ENCODE results near the gene SMARCD1. TPM values are rescaled to one million over a fixed set of nuclear protein-coding genes. Genes with fewer than 3 reads are reported as not detected.

The SMARCD1 gene
- total and polyA plus RNA-seq, 4 donors: 4.6 to 24.4 (median 15.3) TPM

- no peak for DNase-seq (ENCODE audit: low spot score)
- no peaks in the 10 kb centered on the region for H3K27me3 ChIP-seq (ENCODE audit: control insufficient read depth in 4 of 4, insufficient read depth in 4 of 4, low read length in 3 of 4)
- H3K9me3 ChIP-seq (ENCODE audit: control insufficient read depth in 4 of 4, low read length in 3 of 4): no peaks in the 10 kb centered on the region
- WGBS: 87% methylated on average over 4 of the region's 4 CpGs
- no peak overlapping the region for H3K9ac ChIP-seq (ENCODE audit: low read depth in 1 of 2, low read length in 2 of 2)
- H3K36me3 ChIP-seq (ENCODE audit: control insufficient read depth in 4 of 4, insufficient read depth in 3 of 4, low read depth in 1 of 4, low read length in 3 of 4): no peaks in the 10 kb centered on the region
- TF ChIP-seq HNF4A (conservative IDR thresholded peaks at IDR 0.05) (no peak), RXRA (IDR thresholded peaks at IDR 0.05) (no peak)
- H3K27ac ChIP-seq (ENCODE audit: low read depth in 1 of 2, low read length in 2 of 2): no peak overlapping the region
- H3K4me3 ChIP-seq (ENCODE audit: low read depth in 1 of 3, low read length in 3 of 3): no peak overlapping the region
- no peaks in the 10 kb centered on the region for H3K4me1 ChIP-seq (ENCODE audit: control insufficient read depth in 4 of 4, insufficient read depth in 4 of 4, low read length in 3 of 4)
Measured at GRCh38 chr12:50040657-50041056, 44.5 kb upstream of the SMARCD1 start.

- Histone ChIP-seq H3K27me3 (ENCODE audit: control insufficient read depth in 4 of 4, insufficient read depth in 4 of 4, low read length in 3 of 4) (no peaks in the 10 kb centered on the region), H3K27ac (ENCODE audit: low read depth in 1 of 2, low read length in 2 of 2) (no peak overlapping the region), H3K9ac (ENCODE audit: low read depth in 1 of 2, low read length in 2 of 2) (no peak overlapping the region), H3K4me3 (ENCODE audit: low read depth in 1 of 3, low read length in 3 of 3) (no peak overlapping the region), H3K9me3 (ENCODE audit: control insufficient read depth in 4 of 4, low read length in 3 of 4) (no peaks in the 10 kb centered on the region), H3K4me1 (ENCODE audit: control insufficient read depth in 4 of 4, insufficient read depth in 4 of 4, low read length in 3 of 4) (no peaks in the 10 kb centered on the region), H3K36me3 (ENCODE audit: control insufficient read depth in 4 of 4, insufficient read depth in 3 of 4, low read depth in 1 of 4, low read length in 3 of 4) (no peaks in the 10 kb centered on the region)
- TF ChIP-seq GABPA (IDR thresholded peaks at IDR 0.05 in 1 of 2, conservative IDR thresholded peaks at IDR 0.05 in 1 of 2) (no peak), FOXA2 (IDR thresholded peaks at IDR 0.05) (no peak), RXRA (IDR thresholded peaks at IDR 0.05) (no peak)
- WGBS: 86% methylated on average over 15 of the region's 15 CpGs
- no peak for DNase-seq (ENCODE audit: low spot score)
Measured at GRCh38 chr12:50041062-50041860, 43.9 kb upstream of the SMARCD1 start.

- H3K27ac ChIP-seq (ENCODE audit: low read depth in 1 of 2, low read length in 2 of 2): no peak overlapping the region
- no peak for TF ChIP-seq SP1 (IDR thresholded peaks at IDR 0.05)
- TF ChIP-seq HNF4G (IDR thresholded peaks at IDR 0.05): no peak
- no peak for TF ChIP-seq NR2F2 (IDR thresholded peaks at IDR 0.05)
- TF ChIP-seq GABPA (IDR thresholded peaks at IDR 0.05 in 1 of 2, conservative IDR thresholded peaks at IDR 0.05 in 1 of 2): no peak
- TF ChIP-seq, protein P1, sequence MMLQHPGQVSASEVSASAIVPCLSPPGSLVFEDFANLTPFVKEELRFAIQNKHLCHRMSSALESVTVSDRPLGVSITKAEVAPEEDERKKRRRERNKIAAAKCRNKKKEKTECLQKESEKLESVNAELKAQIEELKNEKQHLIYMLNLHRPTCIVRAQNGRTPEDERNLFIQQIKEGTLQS (IDR thresholded peaks at IDR 0.05): no peak
- no peaks in the 10 kb centered on the region for H3K27me3 ChIP-seq (ENCODE audit: control insufficient read depth in 4 of 4, insufficient read depth in 4 of 4, low read length in 3 of 4)
- H3K4me1 ChIP-seq (ENCODE audit: control insufficient read depth in 4 of 4, insufficient read depth in 4 of 4, low read length in 3 of 4): no peaks in the 10 kb centered on the region
- no peak for DNase-seq (ENCODE audit: low spot score)
- 79% methylated on average over 5 of the region's 5 CpGs for WGBS
- no peak overlapping the region for H3K9ac ChIP-seq (ENCODE audit: low read depth in 1 of 2, low read length in 2 of 2)
- no peaks in the 10 kb centered on the region for H3K36me3 ChIP-seq (ENCODE audit: control insufficient read depth in 4 of 4, insufficient read depth in 3 of 4, low read depth in 1 of 4, low read length in 3 of 4)
- no peaks in the 10 kb centered on the region for H3K9me3 ChIP-seq (ENCODE audit: control insufficient read depth in 4 of 4, low read length in 3 of 4)
- H3K4me3 ChIP-seq (ENCODE audit: low read depth in 1 of 3, low read length in 3 of 3): no peak overlapping the region
Measured at GRCh38 chr12:50041962-50042361, 43.2 kb upstream of the SMARCD1 start.

- no peak for DNase-seq (ENCODE audit: low spot score)
- no peak overlapping the region for H3K9ac ChIP-seq (ENCODE audit: low read depth in 1 of 2, low read length in 2 of 2)
- TF ChIP-seq, protein P2, sequence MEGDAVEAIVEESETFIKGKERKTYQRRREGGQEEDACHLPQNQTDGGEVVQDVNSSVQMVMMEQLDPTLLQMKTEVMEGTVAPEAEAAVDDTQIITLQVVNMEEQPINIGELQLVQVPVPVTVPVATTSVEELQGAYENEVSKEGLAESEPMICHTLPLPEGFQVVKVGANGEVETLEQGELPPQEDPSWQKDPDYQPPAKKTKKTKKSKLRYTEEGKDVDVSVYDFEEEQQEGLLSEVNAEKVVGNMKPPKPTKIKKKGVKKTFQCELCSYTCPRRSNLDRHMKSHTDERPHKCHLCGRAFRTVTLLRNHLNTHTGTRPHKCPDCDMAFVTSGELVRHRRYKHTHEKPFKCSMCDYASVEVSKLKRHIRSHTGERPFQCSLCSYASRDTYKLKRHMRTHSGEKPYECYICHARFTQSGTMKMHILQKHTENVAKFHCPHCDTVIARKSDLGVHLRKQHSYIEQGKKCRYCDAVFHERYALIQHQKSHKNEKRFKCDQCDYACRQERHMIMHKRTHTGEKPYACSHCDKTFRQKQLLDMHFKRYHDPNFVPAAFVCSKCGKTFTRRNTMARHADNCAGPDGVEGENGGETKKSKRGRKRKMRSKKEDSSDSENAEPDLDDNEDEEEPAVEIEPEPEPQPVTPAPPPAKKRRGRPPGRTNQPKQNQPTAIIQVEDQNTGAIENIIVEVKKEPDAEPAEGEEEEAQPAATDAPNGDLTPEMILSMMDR (IDR thresholded peaks at IDR 0.05; ENCODE audit: low read depth, low read length, missing input control): no peak
- TF ChIP-seq, protein P1 (IDR thresholded peaks at IDR 0.05): no peak
- TF ChIP-seq, protein P3, sequence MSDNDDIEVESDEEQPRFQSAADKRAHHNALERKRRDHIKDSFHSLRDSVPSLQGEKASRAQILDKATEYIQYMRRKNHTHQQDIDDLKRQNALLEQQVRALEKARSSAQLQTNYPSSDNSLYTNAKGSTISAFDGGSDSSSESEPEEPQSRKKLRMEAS (IDR thresholded peaks at IDR 0.05): no peak
- TF ChIP-seq GABPA (IDR thresholded peaks at IDR 0.05 in 1 of 2, conservative IDR thresholded peaks at IDR 0.05 in 1 of 2): no peak
- TF ChIP-seq NR2F2 (IDR thresholded peaks at IDR 0.05): no peak
- TF ChIP-seq FOXA2 (IDR thresholded peaks at IDR 0.05): no peak
- TF ChIP-seq TAF1 (conservative IDR thresholded peaks at IDR 0.05): no peak
- TF ChIP-seq ZBTB33 (IDR thresholded peaks at IDR 0.05): no peak
- no peak for TF ChIP-seq FOXA1 (IDR thresholded peaks at IDR 0.05)
- TF ChIP-seq RXRA (IDR thresholded peaks at IDR 0.05): no peak
Measured at GRCh38 chr12:50042693-50043092, 42.4 kb upstream of the SMARCD1 start.

More at GRCh38 chr12:50042693-50043092, 42.4 kb upstream of the SMARCD1 start:
- Histone ChIP-seq H3K4me1 (ENCODE audit: control insufficient read depth in 4 of 4, insufficient read depth in 4 of 4, low read length in 3 of 4) (no peaks in the 10 kb centered on the region), H3K27ac (ENCODE audit: low read depth in 1 of 2, low read length in 2 of 2) (no peak overlapping the region), H3K36me3 (ENCODE audit: control insufficient read depth in 4 of 4, insufficient read depth in 3 of 4, low read depth in 1 of 4, low read length in 3 of 4) (no peaks in the 10 kb centered on the region), H3K4me3 (ENCODE audit: low read depth in 1 of 3, low read length in 3 of 3) (no peak overlapping the region), H3K27me3 (ENCODE audit: control insufficient read depth in 4 of 4, insufficient read depth in 4 of 4, low read length in 3 of 4) (no peaks in the 10 kb centered on the region), H3K9me3 (ENCODE audit: control insufficient read depth in 4 of 4, low read length in 3 of 4) (no peaks in the 10 kb centered on the region)
- 89% methylated on average over 6 of the region's 6 CpGs for WGBS
